Measurements from ENCODE around the gene INF2. TPM values are rescaled to one million over a fixed set of nuclear protein-coding genes. Genes with fewer than 3 reads are reported as not detected.

The INF2 gene
- total RNA-seq, 1 donor = 49.2 TPM

- Histone ChIP-seq H4K20me1 (ENCODE audit: insufficient read depth, low read length) (no peaks in the 10 kb centered on the region), H3K9me3 (ENCODE audit: low read depth, low read length) (peaks cover 3% of the 10 kb centered on the region), H3K36me3 (ENCODE audit: insufficient read depth, low read length) (no peaks in the 10 kb centered on the region), H2AFZ (ENCODE audit: low read length) (no peak overlapping the region), H3K4me3 (ENCODE audit: insufficient read depth, low read length) (no peak overlapping the region), H3K79me2 (ENCODE audit: insufficient read depth, low read length) (no peaks in the 10 kb centered on the region), H3K27ac (ENCODE audit: low read depth, low read length) (no peak overlapping the region), H3K27me3 (ENCODE audit: insufficient read depth, low read length) (peaks cover 4% of the 10 kb centered on the region), H3K4me1 (ENCODE audit: insufficient read depth, low read length) (no peaks in the 10 kb centered on the region), H3K4me2 (ENCODE audit: insufficient read depth, low read length) (no peak overlapping the region)
- TF ChIP-seq, protein P1, sequence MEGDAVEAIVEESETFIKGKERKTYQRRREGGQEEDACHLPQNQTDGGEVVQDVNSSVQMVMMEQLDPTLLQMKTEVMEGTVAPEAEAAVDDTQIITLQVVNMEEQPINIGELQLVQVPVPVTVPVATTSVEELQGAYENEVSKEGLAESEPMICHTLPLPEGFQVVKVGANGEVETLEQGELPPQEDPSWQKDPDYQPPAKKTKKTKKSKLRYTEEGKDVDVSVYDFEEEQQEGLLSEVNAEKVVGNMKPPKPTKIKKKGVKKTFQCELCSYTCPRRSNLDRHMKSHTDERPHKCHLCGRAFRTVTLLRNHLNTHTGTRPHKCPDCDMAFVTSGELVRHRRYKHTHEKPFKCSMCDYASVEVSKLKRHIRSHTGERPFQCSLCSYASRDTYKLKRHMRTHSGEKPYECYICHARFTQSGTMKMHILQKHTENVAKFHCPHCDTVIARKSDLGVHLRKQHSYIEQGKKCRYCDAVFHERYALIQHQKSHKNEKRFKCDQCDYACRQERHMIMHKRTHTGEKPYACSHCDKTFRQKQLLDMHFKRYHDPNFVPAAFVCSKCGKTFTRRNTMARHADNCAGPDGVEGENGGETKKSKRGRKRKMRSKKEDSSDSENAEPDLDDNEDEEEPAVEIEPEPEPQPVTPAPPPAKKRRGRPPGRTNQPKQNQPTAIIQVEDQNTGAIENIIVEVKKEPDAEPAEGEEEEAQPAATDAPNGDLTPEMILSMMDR (IDR thresholded peaks at IDR 0.05; ENCODE audit: extremely low read depth, low read depth, low read length) = no peak
- peak; percentile 65 for DNase-seq (ENCODE audit: insufficient read length, low spot score, missing footprints)
Observed at GRCh38 chr14:104644656-104645378, 44.6 kb upstream of the INF2 start.

DNA sequence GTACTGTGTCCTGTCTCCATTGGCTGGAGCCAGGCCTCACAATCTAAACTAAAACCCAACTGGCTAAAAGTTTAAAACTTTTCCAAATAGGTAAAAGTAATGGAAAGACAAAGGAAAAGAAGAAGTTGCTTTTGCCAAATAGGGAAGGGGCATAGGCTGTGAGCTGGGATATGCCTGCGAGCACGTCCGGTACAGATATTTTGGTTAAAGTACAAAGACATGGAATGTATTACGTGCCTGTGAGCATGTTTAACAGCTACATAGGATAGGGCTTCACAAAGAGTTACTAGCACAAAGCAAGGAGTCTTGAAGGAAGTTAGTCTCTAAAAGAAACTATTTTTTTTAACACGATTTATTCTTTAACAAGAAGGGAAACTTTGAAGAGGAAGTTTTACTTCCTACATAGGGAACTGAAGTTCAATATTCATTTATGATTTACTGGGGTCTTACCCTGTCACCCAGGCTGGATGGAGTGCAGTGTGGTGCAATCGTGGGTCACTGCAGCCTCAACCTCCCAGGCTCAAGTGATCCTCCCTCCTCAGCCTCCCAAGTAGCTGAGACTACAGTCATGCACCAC, 41.9 kb upstream of the INF2 start:
- Histone ChIP-seq H2AFZ (ENCODE audit: low read length) (no peak overlapping the region), H3K36me3 (ENCODE audit: insufficient read depth, low read length) (no peaks in the 10 kb centered on the region), H4K20me1 (ENCODE audit: insufficient read depth, low read length) (no peaks in the 10 kb centered on the region), H3K27ac (ENCODE audit: low read depth, low read length) (no peak overlapping the region), H3K9me3 (ENCODE audit: low read depth, low read length) (peaks cover 3% of the 10 kb centered on the region), H3K27me3 (ENCODE audit: insufficient read depth, low read length) (peaks cover 4% of the 10 kb centered on the region), H3K4me1 (ENCODE audit: insufficient read depth, low read length) (no peaks in the 10 kb centered on the region), H3K79me2 (ENCODE audit: insufficient read depth, low read length) (no peaks in the 10 kb centered on the region), H3K4me2 (ENCODE audit: insufficient read depth, low read length) (no peak overlapping the region), H3K4me3 (ENCODE audit: insufficient read depth, low read length) (no peak overlapping the region)
- peak; percentile 39 for DNase-seq (ENCODE audit: insufficient read length, low spot score, missing footprints)
- TF ChIP-seq, protein P1 (IDR thresholded peaks at IDR 0.05; ENCODE audit: extremely low read depth, low read depth, low read length) = no peak

DNA sequence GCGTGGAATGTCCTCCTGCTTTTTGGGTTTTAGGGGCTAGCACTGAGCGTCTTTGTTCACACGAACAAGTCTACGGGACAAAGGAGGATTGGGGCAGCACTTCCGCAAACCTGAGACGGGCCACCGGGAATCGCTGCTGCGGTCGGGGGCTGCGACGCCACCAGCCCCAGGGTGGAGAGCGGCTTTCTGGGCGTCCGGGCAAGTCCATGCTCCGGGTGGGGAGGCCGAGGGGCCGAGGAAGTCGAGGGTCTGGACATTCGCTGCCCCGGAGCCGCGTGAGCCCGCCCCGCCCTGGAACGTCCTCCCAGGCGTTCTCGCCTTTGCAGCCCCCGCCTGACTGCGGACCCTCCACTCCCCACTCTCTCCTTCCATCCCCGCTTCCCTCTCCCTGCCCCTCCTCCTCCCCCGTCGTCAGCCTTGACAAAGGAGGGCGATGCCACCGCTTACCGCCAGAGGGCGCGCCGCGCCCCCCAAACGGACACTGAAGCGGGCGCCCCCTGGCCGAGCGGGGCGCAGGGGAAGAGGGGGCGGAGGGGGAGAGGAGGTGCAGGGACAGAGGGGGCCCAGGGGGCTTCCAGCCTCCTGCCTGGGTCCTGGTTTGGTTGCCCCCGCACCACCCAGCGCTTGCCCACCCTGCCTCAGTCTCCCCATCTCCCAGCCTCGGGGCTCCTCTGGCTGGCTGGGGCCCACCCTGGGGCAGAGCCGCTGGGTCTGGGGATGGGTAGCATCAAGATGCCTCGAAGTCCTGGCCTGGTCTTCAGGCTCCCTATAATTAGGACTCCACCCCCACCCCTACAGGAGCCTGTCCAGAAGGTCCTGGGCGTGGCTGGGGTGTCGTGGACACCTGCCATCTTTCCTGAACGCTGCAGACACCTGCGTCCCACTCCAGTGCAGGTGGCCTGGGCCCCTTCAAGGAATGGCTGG, 39.1 kb upstream of the INF2 start:
- Histone ChIP-seq H3K36me3 (ENCODE audit: insufficient read depth, low read length) (no peaks in the 10 kb centered on the region), H3K79me2 (ENCODE audit: insufficient read depth, low read length) (no peaks in the 10 kb centered on the region), H4K20me1 (ENCODE audit: insufficient read depth, low read length) (no peaks in the 10 kb centered on the region), H3K9me3 (ENCODE audit: low read depth, low read length) (peaks cover 1% of the 10 kb centered on the region), H3K4me3 (ENCODE audit: insufficient read depth, low read length) (peak overlapping the region; percentile 76), H3K27me3 (ENCODE audit: insufficient read depth, low read length) (peaks cover 1% of the 10 kb centered on the region), H2AFZ (ENCODE audit: low read length) (peak overlapping the region; percentile 97), H3K4me2 (ENCODE audit: insufficient read depth, low read length) (peak overlapping the region; percentile 86), H3K4me1 (ENCODE audit: insufficient read depth, low read length) (no peaks in the 10 kb centered on the region), H3K27ac (ENCODE audit: low read depth, low read length) (no peak overlapping the region)
- TF ChIP-seq, protein P1 (IDR thresholded peaks at IDR 0.05; ENCODE audit: extremely low read depth, low read depth, low read length) = peak; percentile 79
- peak; percentile 99 for DNase-seq (ENCODE audit: insufficient read length, low spot score, missing footprints)

Measured in osteoblast (primary cell).